Hepatocyte (in vitro differentiated cells): Measurements from ENCODE around the gene NUP43.

Experiments
- CTCF ChIP-seq: fragments of 200-600 bp; sonication (generic); IDR thresholded peaks from 2 replicates; pipeline ENCODE4 v1.5.1; 2016; ENCODE audit warnings: antibody characterized with exemption, mild to moderate bottlenecking; ENCODE audit not compliant: poor library complexity
- EZH2 ChIP-seq: fragments of 200-600 bp; sonication (generic); IDR thresholded peaks from 2 replicates; pipeline ENCODE4 v1.6.1; 2016; ENCODE audit warnings: antibody characterized with exemption, mild to moderate bottlenecking, borderline replicate concordance
- EZH2phosphoT487 ChIP-seq: fragments of 200-600 bp; sonication (generic); IDR thresholded peaks from one replicate; pipeline ENCODE4 v1.6.1; 2018; ENCODE audit warnings: antibody characterized with exemption, mild to moderate bottlenecking, low read depth, moderate library complexity; ENCODE audit not compliant: unreplicated experiment, severe bottlenecking

GRCh38 chr6:149754548-149754947 lies 8.2 kb upstream of the NUP43 start:
- TF ChIP-seq CTCF (no peak), EZH2 (no peak), EZH2phosphoT487 (no peak)
